ENCODE data around the gene C10orf67.
"Not testable (repeated sequence)": the region's sequence is repeated elsewhere in the genome, so short reads cannot be mapped to it uniquely, and the experiment has no call there.

The C10orf67 gene

DNA sequence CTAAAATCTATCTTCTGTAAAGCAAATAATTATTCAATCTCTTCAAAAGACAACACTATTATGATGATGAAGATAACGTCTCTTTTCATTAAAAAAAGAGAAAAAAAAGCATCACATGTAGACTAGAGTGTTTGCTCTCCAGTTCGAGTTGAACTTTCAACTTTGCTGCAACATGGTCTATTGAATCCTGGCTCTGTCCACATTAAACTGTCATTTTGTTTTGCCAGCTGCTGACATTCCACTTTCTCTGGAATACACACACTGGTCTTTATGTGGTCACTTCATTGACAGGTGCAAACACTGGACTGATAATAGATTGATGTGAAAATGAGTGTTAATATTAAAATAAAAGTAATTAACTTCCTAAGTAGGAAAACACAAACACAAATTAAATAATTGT, 90.8 kb downstream of the C10orf67 start:
- Histone ChIP-seq H3K9me2 (replicated peaks; ENCODE audit: control insufficient read depth, low read length) (no peaks in the 10 kb centered on the region), H3F3A (ENCODE audit: control insufficient read depth, insufficient read depth) (no peaks in the 10 kb centered on the region), H3K4me2 (ENCODE audit: low read length) (no peak overlapping the region), H3K4me3 (ENCODE audit: low read length) (no peak overlapping the region), H4K20me1 (ENCODE audit: control insufficient read depth, insufficient read depth, low read depth, low read length) (no peaks in the 10 kb centered on the region), H3K27me3 (ENCODE audit: control insufficient read depth, low read length) (no peaks in the 10 kb centered on the region), H3K27ac (ENCODE audit: low read depth, low read length) (no peak overlapping the region), H3K79me2 (ENCODE audit: control insufficient read depth, low read length) (no peaks in the 10 kb centered on the region), H3K9me3 (ENCODE audit: control insufficient read depth, insufficient read depth, low read length) (no peaks in the 10 kb centered on the region), H3K4me1 (ENCODE audit: control insufficient read depth, low read length) (no peaks in the 10 kb centered on the region), H3K36me3 (ENCODE audit: control insufficient read depth, low read length) (no peaks in the 10 kb centered on the region)
- TF ChIP-seq, protein P1, sequence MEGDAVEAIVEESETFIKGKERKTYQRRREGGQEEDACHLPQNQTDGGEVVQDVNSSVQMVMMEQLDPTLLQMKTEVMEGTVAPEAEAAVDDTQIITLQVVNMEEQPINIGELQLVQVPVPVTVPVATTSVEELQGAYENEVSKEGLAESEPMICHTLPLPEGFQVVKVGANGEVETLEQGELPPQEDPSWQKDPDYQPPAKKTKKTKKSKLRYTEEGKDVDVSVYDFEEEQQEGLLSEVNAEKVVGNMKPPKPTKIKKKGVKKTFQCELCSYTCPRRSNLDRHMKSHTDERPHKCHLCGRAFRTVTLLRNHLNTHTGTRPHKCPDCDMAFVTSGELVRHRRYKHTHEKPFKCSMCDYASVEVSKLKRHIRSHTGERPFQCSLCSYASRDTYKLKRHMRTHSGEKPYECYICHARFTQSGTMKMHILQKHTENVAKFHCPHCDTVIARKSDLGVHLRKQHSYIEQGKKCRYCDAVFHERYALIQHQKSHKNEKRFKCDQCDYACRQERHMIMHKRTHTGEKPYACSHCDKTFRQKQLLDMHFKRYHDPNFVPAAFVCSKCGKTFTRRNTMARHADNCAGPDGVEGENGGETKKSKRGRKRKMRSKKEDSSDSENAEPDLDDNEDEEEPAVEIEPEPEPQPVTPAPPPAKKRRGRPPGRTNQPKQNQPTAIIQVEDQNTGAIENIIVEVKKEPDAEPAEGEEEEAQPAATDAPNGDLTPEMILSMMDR (IDR thresholded peaks at IDR 0.05; ENCODE audit: low read depth, low read length, poor library complexity, severe bottlenecking): no peak
- TF ChIP-seq EZH2phosphoT487 (IDR thresholded peaks at IDR 0.05; ENCODE audit: borderline replicate concordance, low read length): no peak

DNA sequence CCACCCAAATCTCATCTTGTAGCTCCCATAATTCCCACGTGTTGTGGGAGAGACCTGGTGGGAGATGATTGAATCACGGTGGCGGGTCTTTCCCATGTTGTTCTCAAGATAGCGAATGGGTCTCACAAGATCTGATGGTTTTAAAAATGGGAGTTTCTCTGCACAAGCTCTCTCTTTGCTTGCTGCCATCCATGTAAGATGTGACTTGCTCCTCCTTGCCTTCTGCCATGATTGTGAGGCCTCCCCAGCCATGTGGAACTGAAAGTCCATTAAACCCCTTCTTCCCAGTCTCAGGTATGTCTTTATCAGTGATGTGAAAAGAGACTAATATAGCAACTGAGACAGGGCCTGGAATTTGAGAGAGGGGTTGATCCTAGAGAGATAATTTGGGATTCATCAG, 91.7 kb downstream of the C10orf67 start:
- H3K79me2 ChIP-seq (ENCODE audit: control insufficient read depth, low read length); H3K4me2 ChIP-seq (ENCODE audit: low read length); H3K4me1 ChIP-seq (ENCODE audit: control insufficient read depth, low read length); H3K9me3 ChIP-seq (ENCODE audit: control insufficient read depth, insufficient read depth, low read length); H3K9me2 ChIP-seq (replicated peaks; ENCODE audit: control insufficient read depth, low read length); H3K27me3 ChIP-seq (ENCODE audit: control insufficient read depth, low read length); H3K36me3 ChIP-seq (ENCODE audit: control insufficient read depth, low read length); H3K27ac ChIP-seq (ENCODE audit: low read depth, low read length); H3F3A ChIP-seq (ENCODE audit: control insufficient read depth, insufficient read depth); H3K4me3 ChIP-seq (ENCODE audit: low read length); H4K20me1 ChIP-seq (ENCODE audit: control insufficient read depth, insufficient read depth, low read depth, low read length): not testable (repeated sequence)

DNA sequence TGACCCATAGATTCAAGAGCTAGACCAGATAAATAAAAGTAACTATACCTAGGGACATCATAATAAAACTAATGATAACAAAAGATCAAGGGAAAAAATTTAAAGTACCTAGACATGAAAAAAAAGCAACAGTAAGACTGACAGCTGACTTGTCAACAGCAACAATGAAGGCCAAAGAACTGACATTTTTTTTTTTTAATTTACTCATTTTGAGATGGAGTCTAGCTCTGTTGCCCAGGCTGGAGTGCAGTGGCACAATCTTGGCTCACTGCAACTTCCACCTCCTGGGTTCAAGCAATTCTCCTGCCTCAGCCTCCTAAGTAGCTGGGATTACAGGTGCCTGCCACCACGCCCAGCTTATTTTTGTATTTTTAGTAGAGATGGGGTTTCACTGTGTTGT, 102.8 kb downstream of the C10orf67 start:
- H3K27me3 ChIP-seq (ENCODE audit: control insufficient read depth, low read length); H3K4me2 ChIP-seq (ENCODE audit: low read length); H3K9me2 ChIP-seq (replicated peaks; ENCODE audit: control insufficient read depth, low read length): not testable (repeated sequence)

DNA sequence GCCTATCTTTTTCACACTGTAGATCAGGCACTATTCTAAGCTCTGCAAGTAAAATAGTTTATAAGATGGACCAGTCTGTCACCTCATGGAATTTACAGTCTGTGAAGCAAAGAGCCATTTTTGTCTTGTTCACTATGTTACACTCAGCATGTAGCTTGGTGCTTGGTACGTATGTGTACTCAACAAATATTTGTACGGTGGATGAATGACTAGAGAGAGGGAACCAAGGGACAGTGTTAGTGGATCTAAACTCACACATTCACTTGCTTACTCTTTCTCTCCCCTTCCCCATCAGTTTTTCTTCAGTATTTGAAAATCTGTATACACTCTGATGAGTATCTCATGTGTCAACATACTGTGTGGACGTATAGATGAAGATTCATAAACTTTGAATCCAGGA, 106.6 kb downstream of the C10orf67 start:
- Histone ChIP-seq H3K79me2 (ENCODE audit: control insufficient read depth, low read length) (no peaks in the 10 kb centered on the region), H4K20me1 (ENCODE audit: control insufficient read depth, insufficient read depth, low read depth, low read length) (no peaks in the 10 kb centered on the region), H3K27me3 (ENCODE audit: control insufficient read depth, low read length) (no peaks in the 10 kb centered on the region), H3K36me3 (ENCODE audit: control insufficient read depth, low read length) (no peaks in the 10 kb centered on the region), H3K4me2 (ENCODE audit: low read length) (no peak overlapping the region), H3K4me3 (ENCODE audit: low read length) (no peak overlapping the region), H3F3A (ENCODE audit: control insufficient read depth, insufficient read depth) (no peaks in the 10 kb centered on the region), H3K9me3 (ENCODE audit: control insufficient read depth, insufficient read depth, low read length) (no peaks in the 10 kb centered on the region), H3K9me2 (replicated peaks; ENCODE audit: control insufficient read depth, low read length) (no peaks in the 10 kb centered on the region), H3K4me1 (ENCODE audit: control insufficient read depth, low read length) (no peaks in the 10 kb centered on the region), H3K27ac (ENCODE audit: low read depth, low read length) (no peak overlapping the region)
- TF ChIP-seq, protein P1 (IDR thresholded peaks at IDR 0.05; ENCODE audit: low read depth, low read length, poor library complexity, severe bottlenecking): no peak
- no peak for TF ChIP-seq EZH2phosphoT487 (IDR thresholded peaks at IDR 0.05; ENCODE audit: borderline replicate concordance, low read length)

More for the DNA sequence above, 102.8 kb downstream of the C10orf67 start:
- H3K9me3 ChIP-seq (ENCODE audit: control insufficient read depth, insufficient read depth, low read length); H4K20me1 ChIP-seq (ENCODE audit: control insufficient read depth, insufficient read depth, low read depth, low read length); H3K79me2 ChIP-seq (ENCODE audit: control insufficient read depth, low read length); H3K4me1 ChIP-seq (ENCODE audit: control insufficient read depth, low read length); H3K36me3 ChIP-seq (ENCODE audit: control insufficient read depth, low read length); H3K27ac ChIP-seq (ENCODE audit: low read depth, low read length); H3K4me3 ChIP-seq (ENCODE audit: low read length); H3F3A ChIP-seq (ENCODE audit: control insufficient read depth, insufficient read depth): not testable (repeated sequence)
